ENCODE results near the gene UBE2V1.
"Not testable (repeated sequence)": the region's sequence is repeated elsewhere in the genome, so short reads cannot be mapped to it uniquely, and the experiment has no call there.

DNA sequence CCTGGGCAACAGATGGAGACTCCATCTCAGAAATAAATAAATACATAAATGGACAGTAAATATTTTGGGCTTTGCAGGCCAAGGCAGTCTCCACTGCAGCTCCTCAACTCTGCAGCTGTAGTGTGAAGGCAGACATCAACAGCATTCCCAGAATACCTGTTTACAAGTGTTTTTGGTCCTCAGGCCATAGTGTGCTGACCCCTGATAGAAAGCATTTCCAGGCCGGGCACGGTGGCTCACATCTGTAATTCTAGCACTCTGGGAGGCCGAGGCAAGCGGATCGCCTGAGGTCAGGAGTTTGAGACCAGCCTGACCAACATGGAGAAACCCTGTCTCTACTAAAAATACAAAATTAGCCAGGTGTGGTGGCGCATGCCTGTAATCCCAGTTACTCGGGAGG, 22.2 kb upstream of the UBE2V1 start:
- TF ChIP-seq, protein P1, sequence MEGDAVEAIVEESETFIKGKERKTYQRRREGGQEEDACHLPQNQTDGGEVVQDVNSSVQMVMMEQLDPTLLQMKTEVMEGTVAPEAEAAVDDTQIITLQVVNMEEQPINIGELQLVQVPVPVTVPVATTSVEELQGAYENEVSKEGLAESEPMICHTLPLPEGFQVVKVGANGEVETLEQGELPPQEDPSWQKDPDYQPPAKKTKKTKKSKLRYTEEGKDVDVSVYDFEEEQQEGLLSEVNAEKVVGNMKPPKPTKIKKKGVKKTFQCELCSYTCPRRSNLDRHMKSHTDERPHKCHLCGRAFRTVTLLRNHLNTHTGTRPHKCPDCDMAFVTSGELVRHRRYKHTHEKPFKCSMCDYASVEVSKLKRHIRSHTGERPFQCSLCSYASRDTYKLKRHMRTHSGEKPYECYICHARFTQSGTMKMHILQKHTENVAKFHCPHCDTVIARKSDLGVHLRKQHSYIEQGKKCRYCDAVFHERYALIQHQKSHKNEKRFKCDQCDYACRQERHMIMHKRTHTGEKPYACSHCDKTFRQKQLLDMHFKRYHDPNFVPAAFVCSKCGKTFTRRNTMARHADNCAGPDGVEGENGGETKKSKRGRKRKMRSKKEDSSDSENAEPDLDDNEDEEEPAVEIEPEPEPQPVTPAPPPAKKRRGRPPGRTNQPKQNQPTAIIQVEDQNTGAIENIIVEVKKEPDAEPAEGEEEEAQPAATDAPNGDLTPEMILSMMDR (IDR thresholded peaks at IDR 0.05) = not testable (repeated sequence)
- not testable (repeated sequence) for TF ChIP-seq POLR2A, POLR2AphosphoS5 (IDR thresholded peaks at IDR 0.05)

Measured in prostate gland (tissue), 2 donors.